Ovary (tissue), 9 donors: ENCODE measurements around the gene FYN. TPM values are rescaled to one million over a fixed set of nuclear protein-coding genes. Genes with fewer than 3 reads are reported as not detected.

Experiments
- DNase-seq, 5 donors: peaks; one replicate each; pipeline ENCODE4 v3.0.0-alpha.2; 2019 to 2020
- H3K27ac ChIP-seq, 2 donors: fragments of 200-600 bp; one replicate each; pipeline versions ENCODE4 v1.5.1 to v1.8.0; 2019 to 2022
- H3K27me3 ChIP-seq: fragments of 200-600 bp; one replicate; pipeline ENCODE4 v1.8.0; 2022
- H3K36me3 ChIP-seq: fragments of 200-600 bp; sonication (generic); one replicate; pipeline ENCODE4 v1.5.1; 2019
- H3K4me1 ChIP-seq: one replicate; pipeline ENCODE4 v1.8.1; 2013; ENCODE audit warnings: mild to moderate bottlenecking, moderate library complexity; ENCODE audit not compliant: insufficient read depth
- H3K4me3 ChIP-seq: fragments of 200-600 bp; sonication (generic); one replicate; pipeline ENCODE4 v1.5.1; 2017
- H3K9me3 ChIP-seq, 2 donors: fragments of 200-600 bp in 1 of 2; sonication (generic) in 1 of 2; one replicate each; pipeline versions ENCODE4 v1.5.1 to v1.8.1; 2013 to 2019; ENCODE audit warnings: mild to moderate bottlenecking in 1 of 2, moderate library complexity in 1 of 2
- CTCF ChIP-seq, 3 donors: fragments of 450-650 bp in 2 of 3; fragments of 200-600 bp in 1 of 3; IDR thresholded peaks; one replicate each; pipeline versions ENCODE4 v1.5.1 to v1.8.0; 2016 to 2022; ENCODE audit warnings: antibody characterized with exemption in 3 of 3, mild to moderate bottlenecking in 1 of 3
- EP300 ChIP-seq: sonication (generic); formaldehyde crosslinking; IDR thresholded peaks from one replicate; pipeline ENCODE4 v1.6.1; 2017; ENCODE audit warnings: antibody characterized with exemption
- POLR2A ChIP-seq: fragments of 450-650 bp; IDR thresholded peaks from one replicate; pipeline ENCODE4 v1.6.1; 2017; ENCODE audit warnings: antibody characterized with exemption, mild to moderate bottlenecking, moderate library complexity
- whole genome bisulfite sequencing, 3 donors: extraction: QIAGEN DNeasy Blood & Tissue Kit in 1 of 3; methylation state at CpG; one replicate each; pipeline versions ENCODE4 v1.1.5 to v1.1.7; 2013 to 2017; 5-methylcytosine and 5-hydroxymethylcytosine counted together
- intact Hi-C, 4 donors: fragments of 100-400 bp; cut with DNase I; formaldehyde crosslinking; loops; one replicate each; pipeline versions ENCODE4 v1.11.0 to v1.15.1; 2022 to 2023
- polyA plus RNA-seq, 2 donors: library from polyadenylated mRNA; stranded (reverse); fragments of 200-250 nt in 1 of 2; fragments of 350-450 nt in 1 of 2; fragmentation: Illumina TruSeq in 1 of 2; extraction: RNeasy Lipid Tissue Mini Kit (QIAGEN cat#74804) in 1 of 2; gene quantifications; one replicate each; pipeline ENCODE4 v1.2.3, GENCODE V29; 2013 to 2014
- total RNA-seq, 7 donors: library from RNA; depleted of rRNA in 2 of 7; stranded (reverse); fragments of >200 nt in 2 of 7; fragmentation: NEBNext Ultra II Directional in 3 of 7; extraction: Animal tissue kit (Norgen Biotek cat#: 25700) in 3 of 7; gene quantifications; one replicate each; pipeline versions ENCODE4 v1.1.0 to v1.2.4, GENCODE V29; 2016 to 2023
- donor health status: DM: no; HTN: no; CAD: no; lungs with moderate emphysema.
- donor health status: DM: no; HTN: no; CAD: no.
- donor health status: Bipolar disorder and iron deficiency.
- donor health status: DM: yes; HTN: yes; CAD: no.
- donor health status: DM: no; HTN: no; CAD: no.
- donor health status: DM: yes; HTN: yes; CAD: no.

Gene FYN
- total and polyA plus RNA-seq, 9 donors = 37.2 to 116 (median 72.7) TPM

GRCh38 chr6:111707773-111708172, 165.5 kb downstream of the FYN start:
- DNase-seq = no peak
- no peaks in the 10 kb centered on the region for H3K27me3 ChIP-seq
- no peaks in the 10 kb centered on the region for H3K36me3 ChIP-seq
- no peaks in the 10 kb centered on the region for H3K9me3 ChIP-seq
- peaks cover 10% of the 10 kb centered on the region for H3K4me1 ChIP-seq
- no peak for TF ChIP-seq CTCF (IDR thresholded peaks at IDR 0.05)
- WGBS, 3 donors = 78 to 90% (median 82%) methylated on average over 4 of the region's 4 CpGs
- no peak overlapping the region for H3K4me3 ChIP-seq
- intact Hi-C loops = loop anchor here in 3 of 4 donors (2.0 to 10.0 kb wide), 2 partner anchors 335 to 337 kb away; no protein-coding TSS in a partner anchor
- no peak overlapping the region for H3K27ac ChIP-seq

- no peak for TF ChIP-seq CTCF (IDR thresholded peaks at IDR 0.05)
- no peak for TF ChIP-seq POLR2A
- TF ChIP-seq EP300 = no peak
- no peak for DNase-seq
- intact Hi-C loops = loop anchor here in 2 of 4 donors (10.0 kb wide), 1 partner anchor 338 kb away; no protein-coding TSS in a partner anchor
- H3K4me3 ChIP-seq = no peak overlapping the region
- H3K4me1 ChIP-seq = peaks cover 3% of the 10 kb centered on the region
- no peaks in the 10 kb centered on the region for H3K27me3 ChIP-seq
- no peaks in the 10 kb centered on the region for H3K36me3 ChIP-seq
- H3K9me3 ChIP-seq = no peaks in the 10 kb centered on the region
- H3K27ac ChIP-seq = no peak overlapping the region
- WGBS, 3 donors = 94 to 98% (median 97%) methylated on average over 2 of the region's 2 CpGs
Measured at GRCh38 chr6:111706841-111707391, 166.3 kb downstream of the FYN start.

- TF ChIP-seq POLR2A = no peak
- no peak for TF ChIP-seq CTCF (IDR thresholded peaks at IDR 0.05)
- no peak for TF ChIP-seq EP300
- H3K36me3 ChIP-seq = no peaks in the 10 kb centered on the region
- no peak overlapping the region for H3K27ac ChIP-seq
- H3K27me3 ChIP-seq = no peaks in the 10 kb centered on the region
- no peaks in the 10 kb centered on the region for H3K9me3 ChIP-seq
- DNase-seq = no peak
- H3K4me3 ChIP-seq = no peak overlapping the region
- no peaks in the 10 kb centered on the region for H3K4me1 ChIP-seq
- intact Hi-C loops = loop anchor here in 2 of 4 donors (10.0 kb wide), 1 partner anchor 341 kb away; no protein-coding TSS in a partner anchor
- WGBS, 3 donors = 90 to 94% (median 92%) methylated on average over 7 of the region's 7 CpGs
Measured at GRCh38 chr6:111703723-111704122, 169.5 kb downstream of the FYN start.

- Histone ChIP-seq H3K36me3 (no peaks in the 10 kb centered on the region), H3K9me3 (no peaks in the 10 kb centered on the region), H3K4me1 (no peaks in the 10 kb centered on the region), H3K4me3 (no peak overlapping the region), H3K27me3 (no peaks in the 10 kb centered on the region), H3K27ac (no peak overlapping the region)
- no peak for TF ChIP-seq EP300
- no peak for TF ChIP-seq CTCF (IDR thresholded peaks at IDR 0.05)
- no peak for TF ChIP-seq POLR2A
- 77 to 88% (median 81%) methylated on average over 5 of the region's 5 CpGs for WGBS, 3 donors
- intact Hi-C loops = loop anchor here in 2 of 4 donors (10.0 kb wide), 1 partner anchor 343 kb away; no protein-coding TSS in a partner anchor
- DNase-seq = no peak
Measured at GRCh38 chr6:111702268-111702667, 171.0 kb downstream of the FYN start.
